SIG-M5 (cell line): ENCODE measurements around the gene CLEC19A.
"Not testable (repeated sequence)": the region's sequence is repeated elsewhere in the genome, so short reads cannot be mapped to it uniquely, and the experiment has no call there.

Source experiments
- DNase-seq: peaks from one replicate; lab custom pipeline; 2025; lab: John Stamatoyannopoulos, UW

Gene CLEC19A

DNA sequence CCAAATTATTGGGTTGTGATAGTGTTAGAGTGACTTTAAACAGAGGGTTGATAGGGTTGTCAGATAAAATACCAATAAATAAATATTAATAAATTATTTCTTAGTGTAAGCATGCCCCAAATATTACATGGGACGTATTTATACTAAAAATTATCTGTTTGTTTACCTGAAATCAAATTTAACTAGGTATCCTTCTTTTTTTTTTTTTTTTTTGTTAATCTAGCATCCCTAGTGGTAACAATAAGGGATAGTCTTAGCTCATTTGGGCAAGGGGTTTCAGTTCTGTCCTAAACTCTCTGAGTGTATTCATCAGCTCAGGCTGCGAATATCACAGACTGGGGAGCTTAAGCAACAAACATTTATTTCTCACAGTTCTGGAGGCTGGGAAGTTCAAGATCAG, 1.3 kb downstream of the CLEC19A start:
- DNase-seq = no peak

DNA sequence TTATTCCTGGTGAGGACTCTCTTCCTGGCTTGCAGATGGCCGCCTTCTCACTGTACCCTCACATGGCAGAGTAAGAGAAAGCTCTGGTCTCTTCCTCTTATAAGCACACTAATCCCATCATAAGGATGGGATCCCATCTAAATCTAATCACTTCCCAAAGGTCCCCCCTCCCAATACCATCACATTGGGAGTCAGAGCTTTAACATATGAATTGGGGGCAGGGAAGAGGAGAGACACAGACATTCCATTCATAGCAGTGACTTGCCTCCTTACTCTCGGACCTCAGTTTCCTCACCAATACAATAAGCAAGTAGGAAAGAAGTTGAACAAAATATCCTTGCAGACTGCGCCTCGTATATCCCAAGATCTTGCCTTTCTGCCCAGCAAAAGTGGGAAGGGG, 1.7 kb downstream of the CLEC19A start:
- no peak for DNase-seq

DNA sequence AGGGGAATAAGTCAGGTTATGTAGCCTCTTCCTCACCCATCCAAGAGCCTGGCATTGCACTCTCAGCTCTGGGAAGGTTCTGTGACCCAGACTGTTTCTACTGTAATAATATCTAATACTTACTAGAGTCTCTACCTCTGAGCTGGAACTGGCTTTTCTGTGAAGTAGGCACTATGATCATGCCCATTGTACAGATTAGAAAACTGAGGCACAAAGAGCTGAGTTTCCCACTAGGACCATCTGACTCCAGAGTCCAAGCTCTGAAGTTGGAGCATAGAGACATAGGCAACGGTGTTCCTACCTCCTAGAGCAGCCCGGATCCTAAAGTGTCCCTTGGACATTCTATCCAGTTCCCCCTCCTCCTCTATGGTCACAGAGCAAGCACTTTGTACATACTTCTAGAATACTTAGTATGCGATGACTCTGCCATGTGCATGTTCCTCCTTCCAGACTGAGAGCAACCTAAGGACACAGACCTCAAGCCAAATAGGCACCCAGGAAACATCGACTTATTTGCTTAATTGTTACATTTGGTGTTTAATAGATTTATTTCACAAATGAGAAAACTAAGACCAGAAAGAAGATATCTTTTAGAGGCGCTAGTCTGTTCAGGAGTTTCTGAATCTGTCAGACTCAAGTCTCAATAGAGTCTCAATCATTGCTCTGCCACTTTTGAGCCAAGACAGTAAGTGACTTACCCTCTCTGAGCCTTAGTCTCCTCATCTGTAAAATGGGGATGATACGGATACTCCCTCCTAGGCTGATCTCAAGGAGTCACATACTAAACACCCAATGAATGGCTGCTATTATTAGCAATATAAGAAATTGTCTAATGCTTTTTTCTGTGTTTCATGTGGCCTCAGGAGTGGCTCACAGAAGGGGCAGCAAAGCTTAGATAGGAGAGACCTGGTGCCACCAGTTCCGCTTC, 3.6 kb downstream of the CLEC19A start:
- no peak for DNase-seq

DNA sequence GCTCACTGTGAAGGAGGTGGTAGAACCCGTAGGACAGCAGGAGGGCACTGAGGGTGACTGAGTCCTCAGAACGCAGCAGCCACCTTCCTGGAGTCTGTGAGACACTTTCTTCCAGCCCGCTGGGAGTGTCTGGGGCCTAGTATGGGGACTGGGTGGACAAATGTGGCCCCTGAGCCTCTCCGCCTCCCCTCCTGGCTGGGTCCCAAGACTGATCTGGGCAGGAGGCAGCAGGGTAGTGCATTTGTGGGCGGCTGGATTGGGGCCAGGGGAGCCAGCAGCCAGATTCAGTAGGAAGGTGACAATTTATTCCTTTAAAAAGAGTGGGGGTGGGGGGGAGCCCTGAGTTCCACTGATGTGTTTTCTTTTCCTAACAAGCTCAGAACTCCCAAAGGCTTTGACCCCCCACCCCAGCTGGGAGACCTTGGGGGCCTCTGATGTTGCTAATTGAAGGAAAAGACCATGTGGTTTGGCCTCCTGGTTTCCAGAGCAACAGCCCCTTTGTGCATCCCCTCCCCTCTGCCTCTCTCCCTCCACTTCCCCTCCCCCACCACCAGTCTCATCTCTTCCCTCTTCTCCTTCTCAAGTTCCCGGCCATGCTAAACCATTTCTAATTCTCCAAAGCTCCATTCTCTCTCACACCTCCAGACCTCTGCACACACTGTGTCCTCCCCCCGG, 4.4 kb downstream of the CLEC19A start:
- no peak for DNase-seq

DNA sequence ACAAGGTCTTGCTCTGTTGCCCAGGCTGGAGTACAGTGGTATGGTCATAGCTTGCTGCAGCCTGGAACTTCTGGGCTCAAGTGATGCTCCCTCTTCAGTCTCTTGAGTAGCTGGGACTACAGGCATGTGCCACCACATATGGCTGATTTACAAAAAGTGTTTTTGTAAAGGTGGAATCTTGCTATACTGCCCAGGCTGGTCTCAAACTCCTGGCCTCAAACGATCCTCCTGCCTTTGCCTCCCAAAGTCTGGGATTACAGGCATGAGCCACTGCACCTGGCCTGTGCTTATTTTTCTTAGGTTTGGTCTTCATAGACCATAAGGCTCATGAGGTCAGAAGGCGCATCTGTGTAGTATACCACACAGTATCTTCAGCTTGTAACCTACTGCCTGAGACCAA, 5.3 kb downstream of the CLEC19A start:
- no peak for DNase-seq

DNA sequence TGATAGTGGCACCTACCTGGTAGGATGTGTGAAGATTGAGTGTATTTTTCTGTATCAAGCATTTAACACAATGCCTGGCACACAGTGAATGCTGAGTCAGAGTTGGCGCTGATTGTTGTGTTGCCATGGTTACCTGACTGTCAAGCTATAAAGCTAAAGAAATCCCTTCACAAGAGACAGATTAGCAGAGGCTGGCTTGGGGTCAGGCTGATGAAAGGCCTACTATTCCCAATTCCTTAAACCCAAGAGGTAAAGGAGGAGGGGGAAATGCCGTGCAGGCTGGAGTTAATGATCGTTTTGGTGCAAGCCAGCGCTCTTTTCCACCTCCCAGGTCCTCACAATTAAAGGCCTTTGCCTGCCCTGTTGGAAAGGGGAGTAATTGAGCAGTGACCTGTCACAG, 5.9 kb downstream of the CLEC19A start:
- no peak for DNase-seq

DNA sequence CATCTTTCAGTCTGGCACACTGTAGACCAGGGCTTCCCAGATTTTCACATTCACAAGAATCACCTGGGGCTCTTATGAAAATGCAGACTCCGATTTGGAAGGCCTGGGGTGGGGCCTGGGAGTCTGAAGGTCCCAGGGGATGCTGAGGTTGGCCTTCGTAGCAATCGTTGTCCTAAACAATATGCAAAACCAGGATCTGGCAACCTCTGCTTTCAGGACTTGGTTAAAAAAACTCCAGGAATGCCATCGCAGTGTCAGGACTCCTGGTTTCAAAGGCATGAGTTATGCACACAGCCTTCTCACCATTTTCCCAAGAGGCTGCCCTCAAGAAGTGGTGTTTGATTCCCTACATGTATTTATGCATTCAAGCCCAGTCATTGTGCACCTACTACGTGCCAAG, 6.7 kb downstream of the CLEC19A start:
- DNase-seq = no peak

DNA sequence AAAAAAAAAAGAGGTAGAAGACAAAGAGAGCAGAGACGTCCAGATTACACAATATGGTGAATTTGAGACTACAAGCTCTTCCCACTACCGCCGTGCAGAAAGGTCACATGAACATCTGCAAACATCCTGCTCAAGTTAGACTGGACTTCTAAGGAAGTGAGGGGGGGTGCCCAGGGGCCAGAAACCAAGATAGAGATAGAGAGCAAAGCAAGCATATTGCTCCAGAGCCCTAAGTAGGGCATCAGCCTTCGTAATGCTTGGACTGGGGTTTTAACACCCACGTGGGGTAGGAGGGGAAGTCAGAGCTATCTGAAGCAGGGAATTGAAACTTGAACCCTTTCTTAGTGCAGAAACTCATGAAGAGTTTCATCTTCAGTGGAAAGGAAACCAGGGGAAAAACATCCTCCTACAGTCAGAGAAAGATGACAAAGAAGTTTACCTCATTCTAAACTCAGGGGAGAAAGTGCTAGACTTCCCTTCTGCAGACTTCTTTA, 8.7 kb downstream of the CLEC19A start:
- peak; percentile 72 for DNase-seq

DNA sequence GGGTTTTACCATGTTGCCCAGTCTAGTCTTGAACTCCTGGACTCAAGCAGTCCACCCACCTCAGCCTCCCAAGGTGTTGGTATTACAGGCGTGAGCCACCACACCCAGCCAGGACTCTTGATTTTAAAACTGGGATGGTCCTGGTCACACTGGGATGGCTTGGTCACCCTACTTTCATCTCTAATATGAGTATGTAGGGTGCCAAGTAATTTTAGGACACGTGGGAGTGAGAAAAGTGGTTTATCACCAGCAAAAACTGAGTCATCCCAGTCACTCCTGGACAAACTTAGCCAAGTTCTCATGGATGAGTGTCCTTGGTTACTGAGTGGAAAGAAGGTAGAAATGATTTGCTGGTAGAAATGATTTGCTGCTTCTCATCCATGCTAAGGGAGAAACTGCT, 9.9 kb downstream of the CLEC19A start:
- no peak for DNase-seq

DNA sequence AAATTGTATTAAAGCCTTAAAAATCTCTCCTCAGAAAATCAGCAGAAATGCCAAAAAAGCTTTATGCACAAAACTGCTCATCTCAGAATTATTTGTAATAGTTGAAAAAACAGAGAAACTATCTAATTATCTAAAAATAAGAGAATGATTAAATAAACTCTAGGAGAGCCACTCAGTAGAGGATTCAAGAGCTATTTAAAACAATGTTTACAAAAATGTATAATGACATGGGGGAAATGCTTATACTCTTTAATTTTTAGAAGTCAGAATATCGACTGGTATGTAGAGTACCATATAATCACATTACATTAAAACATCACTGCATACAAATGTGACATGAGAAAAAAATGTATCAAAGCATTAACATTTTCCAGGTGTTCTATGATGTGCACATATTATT, 11.9 kb downstream of the CLEC19A start:
- DNase-seq = no peak

DNA sequence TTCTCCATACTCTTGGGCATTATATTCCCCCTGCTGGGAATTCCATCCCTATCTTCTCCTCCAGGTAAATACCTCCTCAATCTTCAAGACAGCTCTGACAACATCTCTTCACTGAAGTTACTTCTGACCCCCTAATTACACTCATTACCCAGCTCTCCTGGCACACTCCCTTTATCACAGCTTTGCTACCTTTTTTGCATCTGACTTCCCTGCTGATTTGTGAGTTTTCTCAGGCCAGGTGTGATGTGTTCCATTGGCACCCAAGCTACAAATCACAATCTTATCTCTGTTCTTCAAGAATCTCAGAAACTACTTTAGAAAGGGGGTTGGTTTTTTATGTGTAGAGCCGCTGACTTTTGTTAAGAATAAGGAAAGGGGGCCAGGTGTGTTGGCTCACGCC, 14.0 kb downstream of the CLEC19A start:
- no peak for DNase-seq

DNA sequence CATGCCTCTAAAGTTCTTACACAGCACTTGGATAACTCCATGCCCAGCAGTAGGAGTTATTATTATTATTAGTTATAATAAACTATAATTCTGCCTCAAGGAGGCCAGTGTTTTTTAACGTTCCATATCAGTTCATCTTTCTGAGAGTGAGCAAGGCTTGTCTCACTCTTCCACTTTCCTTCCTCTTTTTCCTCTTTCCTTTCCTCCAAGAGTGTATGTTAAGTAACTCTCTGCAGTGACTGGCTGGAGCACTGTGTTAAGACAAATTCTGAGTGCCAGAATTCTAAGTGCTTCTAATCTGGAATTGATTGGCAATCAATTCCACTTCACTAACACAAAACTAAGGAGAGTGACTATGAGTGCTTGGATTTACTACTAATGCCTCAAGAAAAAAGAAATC, 16.4 kb downstream of the CLEC19A start:
- no peak for DNase-seq

DNA sequence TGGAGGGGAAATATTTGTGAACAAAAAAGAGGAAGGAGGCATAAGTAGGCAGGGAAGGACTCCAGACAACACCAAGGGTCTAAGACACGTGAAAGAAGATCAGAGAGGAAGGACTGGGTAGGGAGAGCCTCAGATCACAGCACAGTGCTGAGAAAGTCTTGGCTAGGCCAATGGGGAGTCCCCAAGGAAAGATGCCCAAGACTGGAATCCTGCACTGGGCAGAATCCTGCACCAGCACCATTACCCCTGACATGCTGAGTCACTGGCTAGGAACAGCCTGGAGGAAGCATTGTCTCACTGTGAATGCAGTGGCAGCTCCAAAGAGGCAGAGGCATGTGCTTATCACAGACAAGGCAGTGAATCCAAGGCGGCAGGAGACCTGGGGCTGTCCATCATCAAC, 19.2 kb downstream of the CLEC19A start:
- no peak for DNase-seq

DNA sequence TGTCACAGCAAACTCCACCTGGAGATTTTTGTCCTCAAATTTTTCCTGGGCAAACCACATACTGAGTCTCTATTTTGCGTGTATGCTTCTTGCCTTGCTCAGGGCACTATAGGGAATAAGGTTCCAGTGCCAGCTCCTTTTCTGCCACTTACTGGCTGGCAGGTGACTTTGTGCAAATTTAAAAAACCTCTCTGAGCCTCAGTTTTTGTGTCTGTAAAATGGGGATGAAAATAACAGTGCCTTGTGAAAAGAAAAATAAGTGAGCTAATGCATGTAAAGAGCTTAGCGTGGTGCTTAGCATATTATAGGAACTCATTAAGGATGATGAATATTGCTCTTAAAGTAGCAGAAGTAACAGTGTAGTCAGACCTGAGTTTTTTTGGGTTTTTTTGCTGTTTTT, 19.9 kb downstream of the CLEC19A start:
- DNase-seq = no peak

DNA sequence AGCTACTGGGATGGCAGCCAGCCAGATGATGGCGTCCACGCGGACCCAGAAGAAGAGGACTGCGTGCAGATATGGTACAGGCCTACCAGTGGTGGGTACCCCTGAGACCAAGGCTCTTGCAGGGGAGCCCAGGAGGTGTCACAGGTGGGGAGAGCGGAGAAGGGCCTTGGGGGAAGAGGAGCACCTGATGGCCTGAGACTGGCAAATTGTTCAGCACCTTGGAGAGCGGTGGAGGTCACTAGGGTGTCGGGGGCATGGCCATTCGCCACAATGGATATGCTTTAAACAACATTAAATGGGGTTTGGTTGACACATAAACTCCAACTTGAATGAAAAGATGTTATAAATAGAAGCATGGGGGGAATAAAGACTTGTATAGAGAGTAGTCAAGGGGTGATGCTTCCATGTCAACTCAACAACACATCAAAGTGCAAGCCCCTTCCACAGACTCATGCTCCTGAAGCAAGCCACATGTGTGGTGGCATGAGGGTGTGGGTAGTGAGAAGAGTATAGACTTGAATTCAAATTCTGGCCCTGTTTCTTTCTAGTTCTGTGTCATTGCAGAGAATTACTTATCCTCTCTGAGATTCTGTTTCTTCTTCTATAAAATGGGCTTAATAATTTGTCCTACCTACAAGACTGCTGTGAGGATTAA, 22.2 kb downstream of the CLEC19A start:
- no peak for DNase-seq

DNA sequence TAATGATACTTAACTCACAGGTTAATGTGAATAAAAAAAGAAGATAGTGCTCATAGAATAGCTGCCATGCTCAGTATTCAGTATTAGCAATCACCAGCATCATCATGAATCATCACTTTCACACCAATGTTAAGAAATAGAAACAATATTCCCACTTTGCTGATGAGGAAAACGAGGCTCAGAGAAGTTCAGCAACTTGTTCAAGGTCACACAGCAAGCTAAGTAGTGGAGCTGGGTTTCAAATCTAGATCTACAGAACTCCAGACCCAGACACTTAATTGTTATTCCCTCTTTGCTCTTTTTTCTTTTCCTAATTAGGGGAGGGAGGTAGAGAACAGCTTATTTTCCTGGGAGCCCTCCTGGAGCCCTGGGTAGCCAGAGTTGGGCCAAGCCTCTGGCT, 22.9 kb downstream of the CLEC19A start:
- DNase-seq = no peak

DNA sequence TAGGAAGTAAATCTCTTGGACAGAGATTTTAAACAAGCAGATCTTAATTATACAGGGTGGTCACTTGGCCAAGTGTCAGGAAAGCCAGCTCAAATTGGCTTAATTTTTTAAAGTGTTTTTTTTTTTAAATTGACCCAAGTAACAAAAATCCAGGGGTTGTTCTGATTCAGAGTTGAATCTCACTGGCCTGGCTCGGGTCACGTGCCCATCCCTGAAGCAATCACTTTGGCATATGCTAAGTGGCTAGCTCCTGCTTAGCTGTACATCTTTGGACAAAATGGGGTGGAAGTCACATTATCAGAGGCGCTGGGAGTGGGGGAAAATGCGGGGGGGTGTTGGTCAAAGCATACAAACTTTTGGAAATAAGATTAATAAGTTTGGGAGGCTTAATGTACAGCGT, 23.6 kb downstream of the CLEC19A start:
- no peak for DNase-seq

DNA sequence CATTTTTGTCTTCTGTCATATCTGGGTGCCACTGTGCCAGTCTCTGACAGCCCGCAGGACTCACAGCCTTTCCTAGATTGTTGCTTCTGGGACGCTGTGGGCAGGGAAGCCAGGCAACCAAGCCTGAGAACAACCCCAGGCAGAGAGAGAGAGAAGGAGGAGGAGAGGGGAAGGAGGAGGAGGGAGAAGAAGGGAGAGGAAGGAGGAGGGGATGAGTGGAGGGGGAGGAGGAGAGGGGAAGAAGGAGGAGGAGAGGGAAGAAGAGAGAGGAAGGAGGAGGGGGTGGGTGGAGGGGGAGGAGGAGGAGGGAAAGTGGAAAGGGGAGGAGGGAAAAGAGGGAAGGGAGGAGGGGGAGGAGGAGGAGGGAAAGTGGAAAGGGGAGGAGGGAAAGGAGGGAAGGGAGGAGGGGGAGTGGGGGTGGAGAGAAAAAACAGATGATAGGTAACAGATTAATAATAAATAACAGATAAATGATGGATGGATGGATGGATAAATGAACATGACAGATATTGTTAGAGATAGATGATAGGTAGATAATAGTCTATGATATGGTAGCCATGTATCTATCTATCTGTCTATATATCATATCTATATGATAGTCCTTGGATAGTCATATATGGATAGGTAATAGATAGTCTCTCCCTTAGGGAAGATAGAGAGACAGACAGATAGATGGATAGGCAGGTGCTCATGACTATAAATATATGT, 29.3 kb downstream of the CLEC19A start:
- DNase-seq = no peak

DNA sequence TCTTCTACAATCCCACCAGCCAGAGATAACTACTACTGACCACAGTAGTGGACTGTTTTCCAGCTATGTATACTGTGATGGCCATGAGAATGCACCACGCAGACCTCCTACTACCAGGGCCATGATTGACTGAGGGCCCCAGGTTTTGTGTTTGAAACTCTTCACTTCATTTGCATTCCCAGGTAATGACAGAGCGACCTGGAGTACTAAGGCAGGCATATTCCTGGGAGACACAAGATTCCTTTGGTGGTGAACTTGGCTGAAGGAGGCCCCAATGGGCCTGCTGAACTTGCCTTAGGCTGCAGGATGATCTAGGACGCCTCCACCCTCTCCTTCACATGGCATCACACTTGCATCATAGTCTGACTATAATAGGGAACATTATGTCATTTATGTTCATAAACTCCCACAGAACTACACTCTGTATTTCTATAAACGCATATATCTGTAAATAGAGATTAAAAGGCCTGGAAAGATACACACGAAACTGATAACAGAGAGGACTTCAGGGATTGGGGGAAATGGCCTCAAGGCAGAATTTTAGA, 30.4 kb downstream of the CLEC19A start:
- DNase-seq = no peak

DNA sequence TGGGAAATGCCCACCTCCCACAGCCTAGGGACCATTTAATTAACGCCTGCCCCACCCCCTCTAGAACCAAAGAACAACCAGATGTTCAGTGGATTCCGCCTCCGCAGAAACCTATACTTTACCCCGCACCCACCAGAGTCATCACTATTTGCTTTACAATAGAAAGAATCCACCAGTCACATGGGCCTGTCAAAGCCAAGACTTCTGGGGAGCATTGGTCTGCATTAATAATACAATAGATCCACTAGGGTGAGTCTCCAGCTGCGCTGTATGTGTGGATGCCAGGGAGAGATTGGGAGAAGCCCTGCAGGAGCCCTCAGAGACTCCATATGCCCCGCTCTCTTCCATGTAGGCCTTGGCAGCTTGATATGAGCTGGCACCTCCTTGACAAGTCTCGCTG, 31.3 kb downstream of the CLEC19A start:
- no peak for DNase-seq

DNA sequence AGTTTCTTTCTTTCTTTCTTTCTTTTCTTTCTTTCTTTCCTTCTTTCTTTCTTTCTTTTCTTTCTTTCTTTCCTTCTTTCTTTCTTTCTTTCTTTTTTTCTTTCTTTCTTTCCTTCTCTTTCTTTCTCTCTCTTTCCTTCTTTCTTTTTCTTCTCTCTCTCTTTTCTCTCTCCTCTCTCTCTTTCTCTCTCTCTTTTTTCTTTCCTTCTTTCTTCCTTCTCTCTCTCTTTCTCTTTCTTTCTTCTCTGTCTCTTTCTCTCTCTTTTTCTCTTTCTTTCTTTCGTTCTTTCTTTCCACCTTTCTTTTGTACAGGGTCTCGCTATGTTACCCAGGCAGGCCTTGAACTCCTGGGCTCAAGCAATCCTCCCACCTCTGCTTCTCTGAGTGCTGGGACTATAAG, 35.7 kb downstream of the CLEC19A start:
- not testable (repeated sequence) for DNase-seq

DNA sequence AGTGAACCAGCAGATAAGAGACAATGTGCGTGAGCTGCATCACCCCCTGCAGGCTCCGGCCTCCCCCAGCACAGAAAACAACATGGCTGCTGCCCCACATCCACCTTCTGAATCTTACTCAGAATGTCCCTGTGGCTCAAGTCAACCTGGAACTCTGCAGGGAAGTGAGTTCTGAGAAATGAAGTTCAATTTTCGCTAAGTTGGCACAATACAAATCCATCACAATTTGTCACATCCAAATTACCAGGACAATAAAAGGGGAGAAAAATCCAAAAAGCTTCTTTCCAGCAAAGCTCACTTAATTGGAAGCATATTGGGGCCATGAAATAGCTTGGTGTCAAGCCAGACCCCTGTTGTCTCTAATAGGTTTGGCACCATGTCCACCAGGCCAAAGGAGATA, 38.1 kb downstream of the CLEC19A start:
- no peak for DNase-seq
